IPS DF 19.7 (cell line): ENCODE measurements around the gene C1orf35.

ENCODE experiments used
- DNase-seq: peaks from one replicate; pipeline ENCODE4 v3.0.0-alpha.2; 2013; ENCODE audit warnings: low read depth, low spot score

C1orf35 gene

DNA sequence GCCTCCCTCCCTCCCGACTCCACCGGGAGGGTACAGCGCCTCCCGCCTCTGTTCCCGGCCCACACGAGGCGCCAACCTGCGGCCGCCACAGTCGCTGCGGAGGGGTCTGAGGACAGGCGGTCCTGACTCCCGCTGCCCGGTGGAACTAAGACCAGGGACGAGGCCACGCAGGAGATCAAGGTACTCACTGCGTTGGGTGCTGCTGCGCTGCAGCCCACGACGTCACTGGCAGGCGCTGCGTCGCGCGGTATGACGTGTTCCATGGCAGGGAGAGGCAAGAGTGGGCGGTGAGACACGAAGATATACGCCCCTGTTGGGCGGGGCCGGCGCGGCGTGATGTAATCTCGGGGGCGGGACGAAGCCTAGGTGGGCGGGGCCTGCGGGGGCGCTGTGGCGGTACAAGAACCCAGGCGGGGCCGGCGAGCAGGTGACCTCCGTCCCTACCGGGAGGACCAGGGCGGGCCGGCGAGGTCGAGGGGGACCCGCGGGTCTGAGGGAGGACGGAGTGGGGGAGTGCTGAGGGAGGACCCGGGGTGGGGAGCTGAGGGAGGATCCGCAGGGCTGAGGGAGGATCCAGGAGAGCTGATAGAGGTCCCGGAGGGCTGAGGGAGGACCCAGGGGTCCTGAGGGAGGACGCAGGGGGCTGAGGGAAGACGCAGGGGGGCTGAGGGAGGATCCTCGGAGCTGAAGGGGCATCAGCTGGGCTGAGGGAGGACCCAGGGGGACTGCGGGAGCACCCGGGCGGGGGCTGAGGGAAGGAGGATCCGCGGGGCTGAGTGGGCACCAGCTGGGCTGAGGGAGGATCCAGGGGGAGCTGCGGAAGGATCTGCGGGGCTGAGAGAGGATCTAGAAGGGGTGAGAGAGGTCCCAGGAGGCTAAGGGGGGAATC is 6.2 kb upstream of the C1orf35 start, which contains the start of gene MRPL55:
Gene MRPL55, minus strand, starts transcription at position 227 of the 889 bp plus-strand sequence. CDS start 1,039 bp downstream, outside the sequence.
- peak; percentile 56 for DNase-seq

DNA sequence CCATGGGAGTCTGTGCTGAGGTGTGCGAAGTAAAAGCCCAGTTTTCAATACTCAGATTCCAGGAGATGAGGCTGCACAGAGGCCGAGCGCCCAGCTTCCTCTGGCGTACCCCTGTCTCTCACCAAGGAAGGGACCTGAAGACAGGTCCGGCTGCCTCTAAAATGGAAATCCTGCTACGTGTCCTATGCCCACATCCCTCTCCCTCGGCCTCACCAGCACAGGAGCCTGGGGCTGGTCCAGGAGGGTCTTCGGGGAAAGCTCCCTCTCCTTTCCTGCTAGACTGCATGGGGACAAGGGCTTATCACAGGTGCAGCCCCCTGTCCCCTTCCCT is 5.6 kb upstream of the C1orf35 start:
- DNase-seq: no peak

DNA sequence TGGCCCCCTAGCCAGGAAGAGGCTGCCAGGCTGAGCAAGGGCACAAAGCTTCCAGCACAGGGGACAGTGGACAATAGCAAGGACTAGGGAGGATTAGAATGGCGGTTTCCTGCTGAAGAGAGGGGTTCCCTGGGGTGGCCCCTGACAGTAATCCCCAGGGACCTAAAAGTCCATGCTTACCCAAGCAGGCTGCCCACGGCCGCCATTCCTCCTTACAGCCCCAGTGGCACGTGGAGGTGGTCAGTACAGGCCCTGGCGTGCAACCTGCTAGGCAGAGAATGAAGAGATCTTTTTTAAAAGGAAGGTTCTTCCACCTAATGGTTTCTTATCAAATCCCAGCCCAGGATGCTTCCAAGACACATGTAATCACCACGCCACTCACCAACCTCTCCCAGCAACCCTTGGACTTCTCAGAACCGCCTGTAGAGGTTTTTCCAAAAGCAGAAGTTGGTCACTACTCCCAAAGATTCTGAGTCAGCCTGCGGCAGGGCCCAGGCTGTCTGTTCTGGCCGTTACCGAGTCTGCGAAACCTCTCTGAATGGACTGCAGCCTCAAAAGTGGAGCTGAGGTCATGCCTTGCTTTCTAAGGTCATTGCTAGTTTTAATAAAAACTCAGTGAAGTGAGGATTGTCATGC is 5.0 kb upstream of the C1orf35 start:
- no peak for DNase-seq

DNA sequence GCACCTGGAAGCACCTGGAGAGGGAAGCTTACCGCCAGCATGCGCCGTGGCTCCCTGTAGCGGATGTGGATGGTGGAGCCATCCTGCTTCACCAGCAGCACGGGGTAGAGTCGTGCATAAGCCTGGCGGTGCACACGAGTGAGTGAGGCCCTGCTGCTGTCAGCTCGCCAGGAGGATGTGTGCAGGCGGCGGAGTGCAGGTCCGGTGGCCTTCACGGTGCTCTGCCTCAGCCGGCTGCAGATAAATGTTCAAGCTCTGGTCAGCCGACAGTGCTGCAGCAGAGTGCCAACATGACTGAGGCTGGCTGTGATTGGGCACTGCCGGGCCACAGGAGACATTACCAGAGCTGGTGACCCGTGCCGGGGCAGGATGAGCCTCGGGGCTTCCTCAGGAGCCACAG is 4.5 kb upstream of the C1orf35 start:
- DNase-seq: no peak

DNA sequence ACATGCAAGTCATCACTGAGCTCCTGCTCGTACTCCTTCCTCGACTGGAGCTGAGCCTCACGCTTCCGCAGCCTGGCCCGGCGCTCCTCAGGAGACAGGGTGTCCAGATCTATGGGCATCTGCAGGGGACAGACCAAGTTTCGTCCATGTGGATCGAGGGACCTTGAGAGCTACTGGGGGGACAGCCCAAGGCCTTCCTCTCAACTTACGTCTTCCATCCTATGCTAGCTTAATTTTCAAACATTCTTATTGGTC is 3.6 kb upstream of the C1orf35 start:
- no peak for DNase-seq

DNA sequence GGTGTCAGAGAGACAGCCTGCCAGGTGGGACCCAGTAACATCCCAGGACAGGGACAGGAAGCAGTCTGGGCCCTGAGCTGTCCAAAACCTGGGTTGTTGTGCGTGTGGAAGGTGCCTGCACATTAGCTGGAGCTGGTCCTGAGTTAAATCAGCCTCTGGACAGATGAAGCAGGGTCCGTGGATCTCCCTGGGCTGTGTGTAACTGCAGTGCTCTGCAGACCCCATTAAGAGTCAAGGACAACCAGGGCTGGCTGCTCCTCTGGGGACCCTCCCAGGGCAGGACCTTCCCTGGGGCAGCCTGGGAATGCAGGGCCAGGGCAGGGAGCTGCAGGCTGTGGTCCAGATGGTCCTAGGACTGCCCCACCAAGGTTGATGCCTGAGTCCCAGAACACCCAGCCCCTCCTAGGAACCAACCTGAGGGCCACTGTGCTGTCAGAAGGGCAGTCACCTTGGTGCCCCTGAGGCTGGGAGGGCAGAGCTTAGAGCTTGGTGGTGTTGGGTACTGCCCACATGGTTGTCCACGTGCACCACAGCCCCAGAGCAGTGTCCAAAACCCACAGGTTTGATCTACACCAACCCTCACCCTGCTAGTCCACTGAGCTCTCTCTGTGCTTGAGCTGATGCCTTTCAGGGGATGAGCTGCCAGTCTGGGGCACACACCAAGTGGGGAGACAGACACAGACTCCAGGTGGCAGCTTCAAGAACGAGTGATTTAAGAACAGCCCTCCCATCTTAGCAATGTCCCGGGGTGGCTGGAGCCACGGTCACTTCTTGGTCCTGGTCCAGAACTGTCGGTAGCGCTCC is 3.1 kb upstream of the C1orf35 start:
- no peak for DNase-seq

DNA sequence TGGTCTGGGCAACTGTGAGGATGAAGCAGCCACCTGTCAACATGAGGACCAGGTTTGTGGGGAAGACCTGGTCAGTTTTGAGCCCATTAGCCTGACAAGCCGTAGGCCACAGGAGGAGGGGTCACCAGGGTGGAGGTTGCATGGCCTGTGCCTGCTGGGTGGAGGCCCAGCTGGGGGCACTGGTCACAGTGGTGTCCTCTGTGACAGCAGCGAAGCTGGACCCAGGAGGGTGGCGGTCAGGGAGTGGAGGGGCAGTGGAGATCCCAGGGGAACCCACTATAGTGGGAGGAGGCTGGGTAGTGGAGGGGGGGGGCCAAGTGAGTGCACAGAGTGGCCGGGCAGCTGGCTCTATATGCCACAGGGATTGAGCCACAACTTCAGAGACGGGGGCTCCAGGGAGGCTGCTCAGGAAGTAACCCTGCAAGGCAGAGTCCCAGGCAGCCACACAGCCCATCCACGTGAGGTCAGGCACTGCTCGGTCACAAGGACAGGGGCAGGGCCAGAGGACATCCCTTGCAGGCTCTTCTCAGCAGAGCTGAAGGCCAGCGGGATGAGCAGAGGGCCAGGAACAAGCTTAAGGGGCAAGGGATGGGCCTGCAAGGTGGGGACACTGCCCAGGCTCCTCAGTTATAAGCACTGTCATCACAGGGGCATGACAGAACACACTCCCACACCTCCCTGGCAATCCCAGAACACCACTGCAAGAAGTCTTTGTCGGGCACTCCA is 2.3 kb upstream of the C1orf35 start:
- no peak for DNase-seq

DNA sequence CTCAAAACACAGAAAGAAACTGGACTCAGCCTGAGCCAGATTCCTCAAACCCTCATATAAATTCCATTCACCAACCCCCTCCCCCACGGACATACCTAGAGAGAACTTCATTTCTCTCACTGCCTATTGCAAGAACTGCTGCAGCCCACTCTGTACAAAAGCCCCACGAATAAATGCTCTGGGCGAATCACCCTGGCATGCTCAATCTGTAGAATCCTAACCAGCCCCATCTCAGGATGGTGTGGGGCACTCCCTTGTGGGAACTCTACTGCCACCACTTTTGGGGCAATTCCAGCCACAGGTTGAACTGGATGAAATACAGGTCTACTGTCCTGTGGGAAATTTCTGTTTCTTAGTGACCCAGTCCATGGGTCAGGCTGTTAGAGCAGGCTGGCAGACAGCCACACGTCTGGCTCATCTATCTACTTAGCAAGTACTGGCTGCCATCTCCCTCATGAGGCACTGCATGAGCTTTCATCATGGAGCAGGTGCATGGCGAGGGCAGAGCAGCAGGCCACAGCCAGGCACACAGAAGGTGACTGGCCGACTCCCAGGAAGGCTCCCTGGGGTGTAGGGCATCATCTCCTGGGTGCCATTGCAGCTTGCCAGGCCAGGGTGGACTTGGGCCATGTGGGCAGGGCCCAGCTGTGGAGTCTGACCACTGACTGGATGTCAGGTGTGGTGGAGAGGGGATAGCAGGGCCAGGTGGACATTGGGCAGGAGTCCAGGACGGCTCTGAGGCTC is 1.6 kb upstream of the C1orf35 start:
- no peak for DNase-seq

DNA sequence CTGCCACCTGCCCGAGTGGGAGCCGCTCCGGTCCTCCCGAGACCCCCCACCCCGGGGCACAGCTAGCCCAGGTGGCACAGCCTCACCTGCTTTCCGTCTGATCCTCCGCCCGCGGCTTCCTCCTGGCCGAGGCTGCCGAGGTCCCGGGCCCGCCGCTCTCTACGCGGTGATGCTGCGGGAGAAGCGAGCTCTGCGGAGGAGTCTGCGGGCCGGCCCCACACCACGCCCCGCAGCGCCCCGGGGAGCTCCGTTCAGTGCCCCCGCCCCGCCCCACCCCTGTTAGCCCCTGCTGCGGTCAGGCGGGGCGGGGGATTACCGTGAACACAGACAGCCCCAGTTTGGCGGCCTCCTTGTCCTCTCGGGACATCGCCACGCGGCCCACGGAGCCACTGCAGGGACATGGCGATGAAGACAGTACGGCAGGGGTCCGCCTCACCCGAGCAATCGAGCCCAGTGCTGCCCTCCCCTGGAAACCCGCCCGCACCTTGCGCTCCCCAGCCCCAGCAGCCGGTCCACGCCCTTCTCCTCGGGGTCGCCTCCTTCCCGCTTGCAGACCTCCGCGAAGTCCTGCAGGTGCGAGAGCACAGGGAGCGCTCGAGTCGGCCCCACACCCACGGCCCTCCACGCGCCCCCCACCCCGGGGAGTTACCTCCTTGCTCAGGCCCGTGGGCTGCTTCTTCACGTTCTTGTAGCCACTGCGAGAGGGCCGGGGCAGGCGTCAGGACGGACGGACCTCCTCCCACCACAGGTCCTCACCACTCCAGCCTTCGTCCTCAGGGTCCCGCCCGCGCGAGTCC is 933 bp downstream of the C1orf35 start:
- no peak for DNase-seq

DNA sequence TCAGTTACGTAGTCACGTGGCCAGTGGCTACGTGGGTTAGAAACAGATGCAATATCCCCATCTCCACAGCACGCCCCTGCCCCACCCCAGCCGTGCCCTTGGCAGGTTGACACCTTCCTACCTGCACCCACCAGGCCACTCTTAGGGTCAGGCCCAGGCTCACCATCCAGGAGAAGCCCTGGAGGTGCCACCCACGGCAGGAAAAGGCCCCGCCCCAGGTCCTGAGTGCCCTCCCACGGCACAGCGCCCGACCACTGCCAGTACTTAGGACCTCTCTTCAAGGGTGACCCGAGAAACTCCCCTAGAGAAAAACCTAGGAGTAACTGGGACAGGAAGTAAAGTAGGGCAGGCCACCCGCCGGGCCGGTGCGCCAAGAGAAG is 1.5 kb downstream of the C1orf35 start:
- no peak for DNase-seq

DNA sequence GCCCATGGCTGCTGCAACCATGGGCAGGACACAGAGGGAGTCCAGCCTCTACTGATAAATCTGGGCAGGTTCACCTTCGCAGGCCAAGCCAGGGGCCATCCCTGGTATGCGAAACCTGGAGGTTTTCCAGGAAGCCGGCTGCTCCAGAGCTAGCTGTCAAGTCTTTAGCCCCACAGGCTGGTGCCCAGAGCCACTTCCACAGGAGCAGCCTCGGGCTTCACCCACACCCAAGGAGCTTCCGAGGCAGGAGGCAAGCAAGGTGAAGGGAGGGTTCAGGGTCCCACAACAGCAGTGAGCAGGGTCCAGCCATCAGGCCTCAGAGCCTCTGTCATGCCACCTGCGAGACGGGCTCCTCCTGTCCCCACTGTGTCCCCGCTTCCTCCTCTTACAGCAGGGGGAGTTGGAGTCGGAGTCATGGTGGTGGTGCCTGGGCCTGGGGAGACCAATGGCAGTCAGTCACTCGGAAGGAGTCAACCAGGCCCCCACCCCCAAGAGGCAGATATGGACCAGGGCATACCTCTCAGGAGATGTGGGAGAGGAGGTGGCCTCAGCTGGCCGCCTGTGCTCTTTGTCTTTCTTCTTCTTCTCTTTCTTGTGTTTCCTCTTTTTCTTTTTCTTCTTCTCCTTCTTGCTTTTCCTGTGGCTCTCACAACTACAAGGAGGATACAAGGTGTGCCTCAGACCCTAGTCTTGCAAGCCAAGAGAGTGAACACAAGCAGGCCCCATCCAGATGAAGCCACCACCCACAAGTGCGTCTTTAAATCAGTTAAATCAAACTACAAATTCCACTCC is 2.1 kb downstream of the C1orf35 start:
- DNase-seq: no peak

DNA sequence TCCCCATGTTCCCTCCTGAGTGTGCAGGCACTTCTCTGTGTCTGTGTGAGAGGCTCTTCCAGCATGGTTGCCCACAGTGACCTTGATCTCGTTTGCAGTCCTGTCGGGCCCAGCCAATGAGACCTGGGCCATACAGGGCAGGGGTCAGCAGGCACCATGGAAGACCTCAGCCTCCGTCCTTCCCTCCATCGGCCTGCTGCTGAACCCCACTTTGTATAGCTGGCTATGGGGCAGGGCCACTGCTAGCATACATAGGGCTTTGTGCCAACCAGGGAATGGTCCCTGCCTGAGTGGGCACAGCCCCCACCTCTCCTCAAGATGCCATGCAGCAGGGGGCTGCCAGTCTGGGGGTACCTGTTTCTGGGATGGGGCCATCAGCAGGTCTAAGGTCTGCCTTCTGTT is 3.8 kb downstream of the C1orf35 start:
- DNase-seq: no peak

DNA sequence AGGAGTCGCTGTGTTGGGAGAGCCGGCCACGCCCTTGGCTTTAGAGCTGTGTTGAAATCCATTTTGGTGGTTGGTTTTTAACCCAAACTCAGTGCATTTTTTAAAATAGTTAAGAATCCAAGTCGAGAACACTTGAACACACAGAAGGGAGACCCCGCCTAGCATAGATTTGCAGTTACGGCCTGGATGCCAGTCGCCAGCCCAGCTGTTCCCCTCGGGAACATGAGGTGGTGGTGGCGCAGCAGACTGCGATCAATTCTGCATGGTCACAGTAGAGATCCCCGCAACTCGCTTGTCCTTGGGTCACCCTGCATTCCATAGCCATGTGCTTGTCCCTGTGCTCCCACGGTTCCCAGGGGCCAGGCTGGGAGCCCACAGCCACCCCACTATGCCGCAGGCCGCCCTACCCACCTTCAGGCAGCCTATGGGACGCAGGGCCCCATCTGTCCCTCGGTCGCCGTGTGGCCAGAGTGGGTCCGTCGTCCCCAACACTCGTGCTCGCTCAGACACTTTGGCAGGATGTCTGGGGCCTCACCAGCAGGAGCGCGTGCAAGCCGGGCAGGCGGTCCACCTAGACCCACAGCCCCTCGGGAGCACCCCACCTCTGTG is 4.7 kb downstream of the C1orf35 start:
- DNase-seq: no peak

DNA sequence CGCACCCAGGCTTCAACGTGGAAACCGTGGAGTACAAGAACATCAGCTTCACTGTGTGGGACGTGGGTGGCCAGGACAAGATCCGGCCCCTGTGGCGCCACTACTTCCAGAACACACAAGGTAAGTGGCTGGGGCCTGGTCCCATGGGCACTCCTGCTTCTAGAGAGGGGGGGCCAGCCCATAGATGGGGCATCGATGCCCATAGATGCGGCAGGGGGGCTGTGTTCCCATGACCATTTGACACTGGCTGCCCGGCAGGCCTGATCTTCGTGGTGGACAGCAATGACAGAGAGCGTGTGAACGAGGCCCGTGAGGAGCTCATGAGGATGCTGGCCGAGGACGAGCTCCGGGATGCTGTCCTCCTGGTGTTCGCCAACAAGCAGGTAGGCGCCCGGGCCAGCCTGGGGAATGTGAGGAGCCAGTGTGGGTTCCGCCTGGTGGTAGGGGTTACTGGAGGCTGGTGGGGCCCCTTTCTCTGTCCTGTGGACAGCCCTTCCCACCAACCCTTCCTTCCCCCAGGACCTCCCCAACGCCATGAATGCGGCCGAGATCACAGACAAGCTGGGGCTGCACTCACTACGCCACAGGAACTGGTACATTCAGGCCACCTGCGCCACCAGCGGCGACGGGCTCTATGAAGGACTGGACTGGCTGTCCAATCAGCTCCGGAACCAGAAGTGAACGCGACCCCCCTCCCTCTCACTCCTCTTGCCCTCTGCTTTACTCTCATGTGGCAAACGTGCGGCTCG is 5.6 kb downstream of the C1orf35 start:
- DNase-seq: no peak

DNA sequence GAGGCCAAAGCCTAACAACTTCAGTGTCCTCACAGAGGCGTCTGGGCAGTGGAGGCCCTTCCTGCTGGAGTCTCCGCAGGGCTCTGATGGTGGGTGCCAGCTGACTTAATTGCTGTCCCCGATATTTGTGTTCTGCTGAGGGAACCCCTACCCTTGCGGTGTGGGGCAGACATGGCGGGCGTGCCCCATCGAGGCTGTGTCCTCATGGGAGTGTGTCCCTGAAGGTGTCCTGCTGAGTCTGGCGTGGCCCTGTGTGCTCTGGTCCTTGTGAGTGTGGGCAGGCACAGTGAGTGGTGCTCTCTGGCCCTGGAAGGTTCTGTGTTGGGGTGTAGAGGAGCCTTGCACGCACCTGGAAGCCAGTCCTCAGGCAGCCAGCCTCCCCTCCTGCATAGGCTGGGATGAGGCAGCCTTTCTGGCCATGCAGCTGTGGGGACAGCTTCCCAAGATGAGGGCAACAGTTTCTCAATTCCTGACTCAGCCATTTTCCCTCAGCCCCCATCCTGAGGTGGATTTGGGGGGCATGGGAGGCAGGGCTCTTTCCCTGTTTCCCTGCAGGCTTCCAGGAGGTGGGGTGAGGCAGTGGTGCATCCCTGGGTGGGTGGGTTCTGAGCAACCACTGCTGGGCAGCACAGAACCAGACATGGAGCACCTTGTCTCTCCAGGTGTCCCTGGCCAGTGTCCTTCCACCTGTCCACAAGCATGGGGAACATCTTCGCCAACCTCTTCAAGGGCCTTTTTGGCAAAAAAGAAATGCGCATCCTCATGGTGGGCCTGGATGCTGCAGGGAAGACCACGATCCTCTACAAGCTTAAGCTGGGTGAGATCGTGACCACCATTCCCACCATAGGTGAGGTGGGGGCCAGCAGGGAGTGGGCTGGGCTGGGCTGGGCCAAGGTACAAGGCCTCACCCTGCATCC is 6.5 kb downstream of the C1orf35 start:
- no peak for DNase-seq

DNA sequence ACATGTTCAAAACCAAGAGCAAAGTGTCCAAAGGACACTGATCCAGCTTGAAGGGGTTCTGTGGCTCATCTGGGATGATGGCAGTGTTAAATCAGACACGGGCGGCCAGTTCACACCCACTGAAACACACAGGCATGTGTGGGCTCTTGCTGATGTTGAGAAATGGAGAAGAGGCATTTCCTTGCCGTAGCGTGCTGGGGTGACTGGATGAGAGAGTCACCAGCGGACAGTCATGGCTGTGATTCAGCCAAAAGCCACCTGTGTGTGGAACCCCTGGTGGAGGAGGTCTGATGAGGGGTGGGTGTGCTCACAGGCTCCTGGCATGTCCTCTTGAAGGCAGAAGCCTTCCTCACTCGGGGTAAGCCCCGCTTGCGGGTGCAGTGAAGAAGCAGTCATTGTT is 7.2 kb downstream of the C1orf35 start:
- DNase-seq: no peak

DNA sequence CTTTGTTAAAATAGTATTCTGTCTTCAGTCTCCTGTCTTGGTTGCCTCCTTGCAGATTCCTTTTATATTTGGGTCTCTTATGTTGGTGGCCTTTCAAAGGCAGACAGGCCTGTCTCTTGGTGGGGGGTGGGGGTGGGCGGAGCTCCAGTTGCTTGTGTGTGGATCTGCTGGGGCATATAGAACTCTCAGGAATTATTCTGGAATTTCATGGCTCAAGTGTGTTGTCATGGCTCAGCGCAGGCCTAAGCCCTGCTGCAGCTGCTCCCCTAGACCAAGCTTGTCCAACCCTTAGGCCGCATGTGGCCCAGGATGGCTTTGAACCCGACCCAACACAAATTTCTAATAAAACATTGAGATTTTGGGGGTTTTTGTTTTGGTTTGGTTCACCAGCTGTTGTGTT is 8.0 kb downstream of the C1orf35 start:
- no peak for DNase-seq
